Smooth muscle cell (in vitro differentiated cells): ENCODE data around the gene WDCP. TPM values are rescaled to one million over a fixed set of nuclear protein-coding genes. Genes with fewer than 3 reads are reported as not detected.

Source experiments
- DNase-seq: peaks from one replicate; lab custom pipeline; 2025; ENCODE audit not compliant: unreplicated experiment; lab: John Stamatoyannopoulos, UW
- H2AFZ ChIP-seq: fragments of 200-600 bp; sonication (generic); 2 replicates; pipeline ENCODE4 v1.6.0; 2016; ENCODE audit warnings: antibody characterized with exemption, low read depth, mild to moderate bottlenecking
- H3F3A ChIP-seq: fragments of 200-600 bp; sonication (generic); 2 replicates; pipeline ENCODE4 v1.6.0; 2017; ENCODE audit warnings: antibody characterized with exemption, low read depth
- H3K27ac ChIP-seq: fragments of 200-600 bp; sonication (generic); 2 replicates; pipeline ENCODE4 v1.5.1; 2016; ENCODE audit warnings: low read depth, mild to moderate bottlenecking
- H3K27me3 ChIP-seq: fragments of 200-600 bp; sonication (generic); 2 replicates; pipeline ENCODE4 v1.6.1; 2016; ENCODE audit warnings: low read depth, mild to moderate bottlenecking
- H3K36me3 ChIP-seq: fragments of 200-600 bp; sonication (generic); 2 replicates; pipeline ENCODE4 v1.5.1; 2016; ENCODE audit warnings: low read depth
- H3K4me1 ChIP-seq: fragments of 200-600 bp; sonication (generic); 2 replicates; pipeline ENCODE4 v1.5.1; 2016; ENCODE audit warnings: low read depth
- H3K4me2 ChIP-seq: fragments of 200-600 bp; sonication (generic); 2 replicates; pipeline ENCODE4 v1.6.0; 2016; ENCODE audit warnings: mild to moderate bottlenecking
- H3K4me3 ChIP-seq: fragments of 200-600 bp; sonication (generic); 2 replicates; pipeline ENCODE4 v1.5.1; 2016; ENCODE audit warnings: mild to moderate bottlenecking
- H3K79me2 ChIP-seq: fragments of 200-600 bp; sonication (generic); 2 replicates; pipeline ENCODE4 v1.6.0; 2016; ENCODE audit warnings: low read depth, mild to moderate bottlenecking
- H3K9ac ChIP-seq: fragments of 200-600 bp; sonication (generic); 2 replicates; pipeline ENCODE4 v1.6.0; 2016; ENCODE audit warnings: low read depth
- H3K9me3 ChIP-seq: fragments of 200-600 bp; sonication (generic); replicated peaks from 2 replicates; pipeline ENCODE4 v1.5.1; 2016; ENCODE audit warnings: low read depth
- H4K20me1 ChIP-seq: fragments of 200-600 bp; sonication (generic); 2 replicates; pipeline ENCODE4 v1.6.0; 2016; ENCODE audit warnings: low read depth
- CTCF ChIP-seq: fragments of 200-600 bp; sonication (generic); IDR thresholded peaks from 2 replicates; pipeline ENCODE4 v1.5.1; 2017; ENCODE audit warnings: borderline replicate concordance, mild to moderate bottlenecking, antibody characterized with exemption; ENCODE audit not compliant: insufficient read depth, poor library complexity, severe bottlenecking
- WGBS: methylation state at CpG from one replicate; pipeline ENCODE4 v1.1.7; 2016; ENCODE audit warnings: low lambda C conversion rate; 5-methylcytosine and 5-hydroxymethylcytosine counted together
- polyA plus RNA-seq: library from polyadenylated mRNA; unstranded; fragments of >200 nt; fragmentation: Nextera tagmentation; extraction: Ambion mirVana; gene quantifications from 2 replicates; pipeline ENCODE4 v1.2.1, GENCODE V29; 2016
- total RNA-seq: library from RNA; depleted of rRNA; stranded (reverse); fragments of >200 nt; gene quantifications from 2 replicates; pipeline ENCODE4 v1.2.3, GENCODE V29; 2014

The WDCP gene
- total and polyA plus RNA-seq, 2 experiments from 2014 or later, result 3.1 to 7.7 TPM

GRCh38 chr2:24087032-24087431 is 39.8 kb upstream of the WDCP start:
- Histone ChIP-seq H3K27ac (no peak overlapping the region), H3K9ac (no peak overlapping the region), H3K27me3 (no peaks in the 10 kb centered on the region), H3K36me3 (peaks cover 3% of the 10 kb centered on the region), H3F3A (peaks cover 4% of the 10 kb centered on the region), H4K20me1 (no peaks in the 10 kb centered on the region), H3K4me3 (no peak overlapping the region), H3K4me1 (peaks cover 9% of the 10 kb centered on the region), H3K79me2 (no peaks in the 10 kb centered on the region), H3K4me2 (no peak overlapping the region), H3K9me3 (no peaks in the 10 kb centered on the region), H2AFZ (no peak overlapping the region)
- WGBS, result 92% methylated on average over 3 of the region's 3 CpGs
- DNase-seq, result no peak
- TF ChIP-seq CTCF, result no peak

- Histone ChIP-seq H2AFZ (no peak overlapping the region), H3K27me3 (no peaks in the 10 kb centered on the region), H3F3A (peaks cover 4% of the 10 kb centered on the region), H3K9ac (no peak overlapping the region), H3K4me3 (no peak overlapping the region), H3K27ac (no peak overlapping the region), H4K20me1 (no peaks in the 10 kb centered on the region), H3K79me2 (no peaks in the 10 kb centered on the region), H3K9me3 (no peaks in the 10 kb centered on the region), H3K4me2 (no peak overlapping the region), H3K4me1 (peaks cover 9% of the 10 kb centered on the region), H3K36me3 (peaks cover 4% of the 10 kb centered on the region)
- TF ChIP-seq CTCF, result no peak
- WGBS, result 86% methylated on average over 1 of the region's 1 CpG
- DNase-seq, result no peak
These were observed 39.0 kb upstream of the WDCP start for GRCh38 chr2:24086241-24086640.

GRCh38 chr2:24085200-24085489 is 38.0 kb upstream of the WDCP start:
- H2AFZ ChIP-seq, result peak overlapping the region; percentile 99
- peak overlapping the region; percentile 71 for H3K4me3 ChIP-seq
- H3K9ac ChIP-seq, result no peak overlapping the region
- peak overlapping the region; percentile 82 for H3K4me2 ChIP-seq
- WGBS, result 17% methylated on average over 11 of the region's 11 CpGs
- peaks cover 9% of the 10 kb centered on the region for H3K4me1 ChIP-seq
- no peaks in the 10 kb centered on the region for H3K27me3 ChIP-seq
- peaks cover 4% of the 10 kb centered on the region for H3K36me3 ChIP-seq
- no peaks in the 10 kb centered on the region for H3K9me3 ChIP-seq
- no peaks in the 10 kb centered on the region for H3K79me2 ChIP-seq
- DNase-seq, result no peak
- TF ChIP-seq CTCF, result no peak
- peaks cover 4% of the 10 kb centered on the region for H3F3A ChIP-seq
- H4K20me1 ChIP-seq, result no peaks in the 10 kb centered on the region
- peak overlapping the region; percentile 77 for H3K27ac ChIP-seq

GRCh38 chr2:24084386-24085199 is 37.4 kb upstream of the WDCP start, which contains the start of gene TP53I3:
TSS of gene TP53I3 (minus strand) at chr2:24084834. CDS start at chr2:24084326, 508 bp downstream.
- peak; percentile 95 for TF ChIP-seq CTCF
- Histone ChIP-seq H3K4me2 (peak within 1 kb of the TSS; percentile 82), H3K36me3 (peaks cover 4% of the 10 kb centered on the region), H3K79me2 (no peaks in the 10 kb centered on the region), H3K4me3 (peak within 1 kb of the TSS; percentile 71), H3K27ac (peak within 1 kb of the TSS; percentile 77), H3F3A (peaks cover 4% of the 10 kb centered on the region), H4K20me1 (no peaks in the 10 kb centered on the region), H3K27me3 (no peaks in the 10 kb centered on the region), H3K9me3 (no peaks in the 10 kb centered on the region), H3K9ac (peak within 1 kb of the TSS; percentile 49), H2AFZ (peak within 1 kb of the TSS; percentile 99), H3K4me1 (peaks cover 9% of the 10 kb centered on the region)
- peak; percentile 95 for DNase-seq
- 2% methylated on average over 42 of the region's 44 CpGs for WGBS
